ENCODE results near the gene C21orf91.

C21orf91 gene

GRCh38 chr21:17758683-17759082 lies 60.5 kb downstream of the C21orf91 start:
- Histone ChIP-seq H3K4me1 (ENCODE audit: low read depth, poor library complexity, severe bottlenecking) (no peaks in the 10 kb centered on the region), H3K27ac (no peak overlapping the region), H3K9ac (no peak overlapping the region), H3K4me3 (IDR thresholded peaks at IDR 0.05; ENCODE audit: insufficient read depth, low read depth, low read length) (no peak overlapping the region), H3K4me2 (no peak overlapping the region), H4K20me1 (ENCODE audit: insufficient read depth) (no peaks in the 10 kb centered on the region), H3K79me2 (ENCODE audit: insufficient read depth, low read depth) (no peaks in the 10 kb centered on the region), H3K27me3 (ENCODE audit: insufficient read depth, low read depth) (no peaks in the 10 kb centered on the region), H2AFZ (ENCODE audit: low read depth) (no peak overlapping the region), H3K36me3 (ENCODE audit: insufficient read depth) (no peaks in the 10 kb centered on the region)
- TF ChIP-seq CTCF (conservative IDR thresholded peaks at IDR 0.05; ENCODE audit: low read depth, low read length) = no peak

GRCh38 chr21:17757671-17758070 lies 61.5 kb downstream of the C21orf91 start:
- no peaks in the 10 kb centered on the region for H3K4me1 ChIP-seq (ENCODE audit: low read depth, poor library complexity, severe bottlenecking)
- H3K79me2 ChIP-seq (ENCODE audit: insufficient read depth, low read depth) = no peaks in the 10 kb centered on the region
- no peak overlapping the region for H3K9ac ChIP-seq
- H2AFZ ChIP-seq (ENCODE audit: low read depth) = no peak overlapping the region
- no peak for TF ChIP-seq CTCF (conservative IDR thresholded peaks at IDR 0.05; ENCODE audit: low read depth, low read length)
- H3K4me3 ChIP-seq (IDR thresholded peaks at IDR 0.05; ENCODE audit: insufficient read depth, low read depth, low read length) = no peak overlapping the region
- H3K4me2 ChIP-seq = no peak overlapping the region
- H3K27ac ChIP-seq = no peak overlapping the region
- H3K36me3 ChIP-seq (ENCODE audit: insufficient read depth) = no peaks in the 10 kb centered on the region
- H4K20me1 ChIP-seq (ENCODE audit: insufficient read depth) = no peaks in the 10 kb centered on the region
- H3K27me3 ChIP-seq (ENCODE audit: insufficient read depth, low read depth) = no peaks in the 10 kb centered on the region

GRCh38 chr21:17753736-17754135 lies 65.4 kb downstream of the C21orf91 start:
- no peak overlapping the region for H3K4me3 ChIP-seq (IDR thresholded peaks at IDR 0.05; ENCODE audit: insufficient read depth, low read depth, low read length)
- no peak overlapping the region for H3K9ac ChIP-seq
- H3K4me2 ChIP-seq = no peak overlapping the region
- no peaks in the 10 kb centered on the region for H3K36me3 ChIP-seq (ENCODE audit: insufficient read depth)
- no peaks in the 10 kb centered on the region for H3K4me1 ChIP-seq (ENCODE audit: low read depth, poor library complexity, severe bottlenecking)
- no peak for TF ChIP-seq CTCF (conservative IDR thresholded peaks at IDR 0.05; ENCODE audit: low read depth, low read length)
- H3K79me2 ChIP-seq (ENCODE audit: insufficient read depth, low read depth) = no peaks in the 10 kb centered on the region
- H3K27me3 ChIP-seq (ENCODE audit: insufficient read depth, low read depth) = no peaks in the 10 kb centered on the region
- H2AFZ ChIP-seq (ENCODE audit: low read depth) = no peak overlapping the region
- no peaks in the 10 kb centered on the region for H4K20me1 ChIP-seq (ENCODE audit: insufficient read depth)
- H3K27ac ChIP-seq = no peak overlapping the region

- no peak overlapping the region for H3K27ac ChIP-seq
- no peak for TF ChIP-seq CTCF (conservative IDR thresholded peaks at IDR 0.05; ENCODE audit: low read depth, low read length)
Observed at GRCh38 chr21:17752171-17752570, 67.0 kb downstream of the C21orf91 start.

More at GRCh38 chr21:17752171-17752570, 67.0 kb downstream of the C21orf91 start:
- no peak overlapping the region for H3K4me3 ChIP-seq (IDR thresholded peaks at IDR 0.05; ENCODE audit: insufficient read depth, low read depth, low read length)
- no peaks in the 10 kb centered on the region for H3K4me1 ChIP-seq (ENCODE audit: low read depth, poor library complexity, severe bottlenecking)
- no peaks in the 10 kb centered on the region for H4K20me1 ChIP-seq (ENCODE audit: insufficient read depth)
- no peak overlapping the region for H2AFZ ChIP-seq (ENCODE audit: low read depth)
- H3K4me2 ChIP-seq = no peak overlapping the region
- no peaks in the 10 kb centered on the region for H3K36me3 ChIP-seq (ENCODE audit: insufficient read depth)
- H3K79me2 ChIP-seq (ENCODE audit: insufficient read depth, low read depth) = no peaks in the 10 kb centered on the region
- H3K27me3 ChIP-seq (ENCODE audit: insufficient read depth, low read depth) = no peaks in the 10 kb centered on the region
- H3K9ac ChIP-seq = no peak overlapping the region
